ENCODE measurements around the gene BRD3OS.
"Not testable (repeated sequence)": the region's sequence is repeated elsewhere in the genome, so short reads cannot be mapped to it uniquely, and the experiment has no call there.

The BRD3OS gene

DNA sequence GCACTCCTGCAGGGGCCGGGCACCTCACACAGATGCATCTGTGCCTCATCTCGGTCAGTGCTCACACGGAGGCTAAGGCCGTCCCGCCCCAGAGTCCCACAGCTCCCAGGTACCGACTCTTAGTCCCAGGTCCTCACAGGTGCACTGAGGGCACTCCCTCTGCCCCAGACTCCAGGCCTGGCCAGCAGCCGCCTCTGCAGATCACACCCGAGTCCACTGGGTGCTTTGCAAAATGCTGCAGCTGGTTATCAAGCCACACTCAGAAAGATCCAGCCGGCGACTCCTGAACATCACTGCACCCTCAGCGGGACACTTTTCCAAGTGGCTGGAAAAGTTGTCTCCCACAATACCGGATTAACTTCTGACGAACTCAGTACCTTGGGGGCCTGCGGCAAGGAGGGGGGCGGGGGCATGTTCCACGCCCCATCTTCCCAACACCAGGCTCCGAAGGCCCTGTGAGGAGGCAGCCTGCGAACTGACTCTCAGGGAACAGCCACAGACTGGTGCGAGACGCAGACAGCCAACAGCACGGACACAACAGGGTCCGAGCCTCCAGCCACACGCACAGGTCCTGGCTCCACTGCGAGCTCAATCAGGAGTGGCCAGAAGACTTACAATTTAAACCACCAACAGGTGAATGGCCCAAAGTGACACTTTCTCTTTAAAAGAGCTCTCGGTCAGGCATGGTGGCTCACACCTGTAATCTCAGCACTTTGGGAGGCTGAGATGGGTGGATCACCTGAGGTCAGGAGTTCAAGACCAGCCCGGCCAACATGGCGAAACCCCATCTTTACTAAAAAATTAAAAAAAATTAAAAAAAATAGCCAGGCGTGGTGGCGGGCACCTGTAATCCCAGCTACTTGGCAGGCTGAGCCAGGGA is 38.5 kb downstream of the BRD3OS start:
- DNase-seq (ENCODE audit: low read depth) = no peak

DNA sequence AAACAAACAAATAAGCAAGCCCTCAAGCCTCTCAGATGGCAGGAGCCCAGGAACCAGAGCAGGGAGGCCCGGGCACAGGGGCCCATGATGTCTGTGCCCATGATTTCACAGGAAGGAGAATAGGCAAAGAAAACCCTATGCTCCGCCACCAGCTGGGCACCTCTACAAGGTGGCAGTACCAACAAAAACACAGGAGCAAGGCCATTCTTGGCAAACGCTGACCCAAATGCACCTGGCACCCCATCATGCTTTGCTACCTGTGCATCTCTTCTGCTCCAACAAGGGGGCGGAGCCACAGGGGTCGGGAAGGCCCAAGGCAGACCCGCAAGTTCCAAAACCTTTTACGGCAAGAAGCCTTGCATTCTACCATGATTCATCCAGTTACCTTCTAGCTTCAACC is 39.4 kb downstream of the BRD3OS start:
- no peak for DNase-seq (ENCODE audit: low read depth)

DNA sequence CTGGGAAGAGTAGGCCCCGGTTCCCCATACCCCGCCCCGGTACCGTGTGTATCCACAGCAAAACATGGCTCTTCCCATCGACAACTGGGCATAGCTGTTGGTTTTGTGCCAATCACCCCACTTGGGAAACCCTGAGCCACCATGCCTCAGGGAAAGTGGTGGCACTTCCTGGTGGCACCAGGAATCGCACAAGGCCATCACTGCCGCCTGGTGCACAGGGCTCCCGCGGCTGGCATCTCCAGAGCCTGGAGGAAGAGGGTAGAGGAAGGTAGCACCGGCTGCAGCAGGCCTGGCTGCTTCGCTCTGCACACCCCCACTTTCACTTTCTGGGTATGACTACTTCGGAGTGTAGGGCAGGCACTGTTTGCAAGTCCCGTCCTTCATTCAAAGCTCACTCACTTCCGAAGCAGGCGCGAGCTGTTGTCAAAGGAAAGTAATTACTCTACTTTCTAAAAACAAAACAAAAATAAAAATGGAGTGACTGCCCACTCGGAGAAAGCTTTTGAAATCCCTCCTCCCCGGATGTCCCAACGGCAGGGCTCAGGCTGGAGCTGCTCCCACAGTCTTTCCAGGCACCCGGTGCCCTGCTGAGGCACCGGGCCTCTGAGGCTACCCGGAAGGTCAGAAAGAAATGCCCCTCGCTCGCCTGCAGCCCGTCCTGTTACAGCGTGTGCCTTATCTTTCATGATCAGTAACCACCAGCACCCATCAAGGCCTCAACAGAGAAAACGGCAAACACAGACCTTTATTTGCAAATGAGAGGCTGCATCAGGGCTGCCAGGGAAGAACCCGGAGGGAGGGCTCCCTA is 40.5 kb downstream of the BRD3OS start:
- peak; percentile 22 for DNase-seq (ENCODE audit: low read depth)

DNA sequence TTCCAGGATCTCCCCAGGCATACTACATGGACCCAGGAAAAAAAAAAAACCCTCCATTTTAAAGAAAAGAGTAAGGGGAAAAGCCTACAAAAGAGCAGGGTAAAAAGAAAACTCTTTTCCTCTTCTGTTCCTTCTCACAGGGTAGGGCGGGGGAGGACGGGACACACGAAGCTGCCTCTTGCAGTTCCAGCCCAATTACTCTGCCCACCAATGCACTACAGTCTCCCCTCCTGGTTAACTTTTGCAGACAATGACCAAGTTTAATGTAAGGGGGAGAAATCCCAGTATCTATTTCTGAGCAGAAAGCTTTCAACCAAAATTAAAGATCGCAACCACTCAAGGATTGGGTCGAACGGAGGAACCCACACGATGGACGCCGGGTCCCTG is 41.2 kb downstream of the BRD3OS start:
- no peak for DNase-seq (ENCODE audit: low read depth)

GRCh38 chr9:134066913-134067851 is 41.9 kb downstream of the BRD3OS start:
- no peak for DNase-seq (ENCODE audit: low read depth)

GRCh38 chr9:134067904-134068743 is 42.8 kb downstream of the BRD3OS start, which contains the start of gene BRD3:
BRD3 (minus strand) TSS chr9:134068026; CDS start chr9:134053477, 14,549 bp downstream.
- DNase-seq (ENCODE audit: low read depth) = peak; percentile 34

- DNase-seq (ENCODE audit: low read depth) = no peak
Measured at GRCh38 chr9:134068744-134069479, 43.6 kb downstream of the BRD3OS start.

DNA sequence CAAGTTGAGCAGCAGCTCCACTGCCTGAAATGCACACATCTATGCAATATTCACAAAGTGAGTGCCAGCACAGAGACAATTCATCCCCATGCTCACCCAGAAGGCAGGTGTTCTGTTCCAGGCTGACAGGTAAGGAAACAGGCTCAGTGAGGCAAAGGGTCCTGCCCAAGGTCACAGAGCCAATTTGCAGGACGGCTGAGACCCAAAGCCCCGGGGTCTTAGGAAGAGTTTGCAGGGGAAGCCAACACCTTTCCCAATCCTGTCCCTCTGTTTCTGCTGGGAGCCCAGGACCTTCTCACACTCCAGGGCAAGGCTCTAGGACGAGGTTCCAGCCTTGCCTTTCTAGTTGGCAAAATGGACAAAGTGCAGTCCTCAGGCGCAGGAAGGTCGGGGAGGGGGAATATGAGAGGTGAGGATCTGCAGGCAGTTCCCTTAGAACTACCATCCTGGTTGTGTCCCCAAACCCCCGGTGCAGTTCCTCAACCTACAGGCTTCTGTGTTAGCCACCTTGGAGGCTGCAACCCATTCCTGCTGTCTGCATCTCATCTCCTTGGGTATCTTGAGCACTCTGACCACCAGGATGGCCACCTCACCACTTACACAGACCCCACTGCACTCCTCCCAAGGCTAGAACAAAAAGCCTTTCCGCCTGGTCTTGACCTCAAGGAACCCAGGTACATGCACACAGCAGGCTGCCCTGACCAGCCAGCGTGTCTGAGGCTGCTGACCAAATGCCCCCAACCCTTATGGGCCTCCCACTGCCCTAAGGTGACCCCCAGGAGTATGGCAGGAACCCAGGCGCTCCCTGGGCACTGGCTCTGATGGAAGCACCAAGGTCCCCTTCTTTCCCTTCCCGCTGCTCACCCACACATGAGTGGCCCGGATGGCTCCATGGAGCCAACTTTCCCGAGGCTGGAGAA is 44.5 kb downstream of the BRD3OS start:
- no peak for DNase-seq (ENCODE audit: low read depth)

GRCh38 chr9:134071149-134071548 is 45.9 kb downstream of the BRD3OS start:
- DNase-seq (ENCODE audit: low read depth) = no peak

DNA sequence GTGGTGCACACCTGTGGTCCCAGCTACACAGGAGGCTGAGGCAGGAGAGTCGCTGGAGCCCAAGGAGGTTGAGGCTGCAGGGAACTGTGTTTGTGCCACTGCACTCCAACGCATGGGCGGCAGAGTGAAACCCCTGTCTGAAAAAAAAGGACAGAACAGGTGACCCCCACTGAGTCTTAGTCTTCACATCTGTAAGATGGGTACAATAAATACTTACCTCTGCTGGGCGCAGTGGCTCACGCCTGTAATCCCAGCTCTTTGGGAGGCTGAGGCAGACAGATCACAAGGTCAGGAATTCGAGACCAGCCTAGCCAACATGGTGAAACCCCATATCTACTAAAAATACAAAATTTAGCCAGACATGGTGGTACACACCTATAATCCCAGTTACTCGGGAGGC is 47.4 kb downstream of the BRD3OS start:
- DNase-seq (ENCODE audit: low read depth) = not testable (repeated sequence)

GRCh38 chr9:134073500-134073899 is 48.2 kb downstream of the BRD3OS start:
- DNase-seq (ENCODE audit: low read depth) = no peak

GRCh38 chr9:134075689-134076088 is 50.4 kb downstream of the BRD3OS start:
- not testable (repeated sequence) for DNase-seq (ENCODE audit: low read depth)

DNA sequence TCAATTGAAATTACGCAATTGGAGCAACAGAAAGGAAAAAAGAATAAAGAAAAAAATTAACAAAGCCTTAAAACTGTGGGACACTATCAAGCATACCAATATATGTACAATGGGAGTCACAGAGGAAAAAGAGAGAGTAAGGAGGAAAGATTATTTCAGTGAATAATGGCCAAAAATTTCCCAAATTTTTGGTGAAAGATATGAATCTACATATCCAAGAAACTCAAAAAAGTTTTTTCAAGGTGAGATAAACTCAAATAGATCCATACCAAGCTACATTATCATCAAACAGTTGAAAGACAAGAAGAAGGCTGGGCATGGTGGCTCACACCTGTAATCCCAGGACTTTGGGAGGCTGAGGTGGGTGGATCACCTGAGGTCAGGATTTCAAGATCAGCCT is 51.4 kb downstream of the BRD3OS start:
- DNase-seq (ENCODE audit: low read depth) = no peak

Data from GM04503 (cell line).